NCI-H2196 treated with DMSO at 0.1 percent for 48 hours (cell line): Measurements from ENCODE around the gene ADD2.

ENCODE experiments used
- DNase-seq: peaks from one replicate; lab custom pipeline; 2025; ENCODE audit not compliant: unreplicated experiment; lab: John Stamatoyannopoulos, UW

Gene ADD2

GRCh38 chr2:70607121-70607561 is 160.9 kb downstream of the ADD2 start:
- DNase-seq, result no peak
